Measurements from ENCODE around the gene P3H2. TPM values are rescaled to one million over a fixed set of nuclear protein-coding genes. Genes with fewer than 3 reads are reported as not detected.

The P3H2 gene
- total RNA-seq, 1 experiment from 2014 or later, result 82.2 TPM

DNA sequence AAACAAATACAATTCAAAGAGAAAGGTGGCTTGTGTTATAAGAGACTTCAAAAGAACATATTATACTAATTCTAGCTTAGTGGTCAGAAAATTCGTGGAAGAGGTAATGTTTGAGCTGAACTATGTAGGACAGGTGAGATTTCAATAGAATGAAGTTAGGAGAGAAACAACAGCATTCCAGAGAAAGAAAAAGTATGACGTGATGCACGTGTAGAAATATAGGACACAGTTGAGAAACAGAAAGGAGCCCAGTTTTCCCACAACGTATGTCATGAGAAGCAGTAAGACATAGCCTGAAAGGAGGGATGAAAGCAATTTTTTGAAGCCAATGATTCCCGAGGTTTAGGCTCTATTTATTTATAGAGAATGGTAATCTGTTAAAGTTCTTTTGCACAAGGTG, 18.7 kb upstream of the P3H2 start:
- Histone ChIP-seq H3K27me3 (ENCODE audit: control insufficient read depth, insufficient read depth, low read length) (no peaks in the 10 kb centered on the region), H3K4me1 (ENCODE audit: control insufficient read depth, insufficient read depth, low read length) (no peaks in the 10 kb centered on the region; the same call in 1 of the 2 replicates), H3K36me3 (ENCODE audit: control insufficient read depth, insufficient read depth, low read length) (no peaks in the 10 kb centered on the region; the same call in 1 of the 2 replicates), H3K27ac (ENCODE audit: low read length) (no peak overlapping the region), H3K4me3 (ENCODE audit: low read depth in 2 of 2, low read length in 2 of 2) (no peak overlapping the region), H3K9me3 (ENCODE audit: control insufficient read depth, insufficient read depth, low read depth, low read length) (no peaks in the 10 kb centered on the region)
- CTCF ChIA-PET, result interaction anchor here (0.6 kb wide), 1 partner anchor 245 kb away, joined by 3 read pairs; no protein-coding TSS in a partner anchor
- no TSS peak for BruUV-seq (replicated peaks)
- in situ Hi-C loops (cut with HindIII; ENCODE audit: low pct_unique_long_range_greater_than_20kb, low sequenced_read_pairs) (no loop called here), intact Hi-C loops (cut with micrococcal nuclease; ENCODE audit: unreplicated experiment) (no loop called here)
- DNase-seq (ENCODE audit: low read depth, low spot score) (no peak), ATAC-seq (0 out of 2 replicates have a peak, but pooled peaks have one; percentile 30)
- POLR2A ChIA-PET, result interaction anchor here (0.6 kb wide), 1 partner anchor 106 kb away, joined by 3 read pairs; no protein-coding TSS in a partner anchor
- TF ChIP-seq SIN3A (IDR thresholded peaks at IDR 0.05; ENCODE audit: borderline replicate concordance, insufficient read depth, low read depth, low read length) (no peak), TCF7L2 (IDR thresholded peaks at IDR 0.05; ENCODE audit: low read depth, low read length) (no peak), POLR2AphosphoS5 (IDR thresholded peaks at IDR 0.05; ENCODE audit: low read depth, low read length) (no peak)
- TF ChIP-seq, protein P1, sequence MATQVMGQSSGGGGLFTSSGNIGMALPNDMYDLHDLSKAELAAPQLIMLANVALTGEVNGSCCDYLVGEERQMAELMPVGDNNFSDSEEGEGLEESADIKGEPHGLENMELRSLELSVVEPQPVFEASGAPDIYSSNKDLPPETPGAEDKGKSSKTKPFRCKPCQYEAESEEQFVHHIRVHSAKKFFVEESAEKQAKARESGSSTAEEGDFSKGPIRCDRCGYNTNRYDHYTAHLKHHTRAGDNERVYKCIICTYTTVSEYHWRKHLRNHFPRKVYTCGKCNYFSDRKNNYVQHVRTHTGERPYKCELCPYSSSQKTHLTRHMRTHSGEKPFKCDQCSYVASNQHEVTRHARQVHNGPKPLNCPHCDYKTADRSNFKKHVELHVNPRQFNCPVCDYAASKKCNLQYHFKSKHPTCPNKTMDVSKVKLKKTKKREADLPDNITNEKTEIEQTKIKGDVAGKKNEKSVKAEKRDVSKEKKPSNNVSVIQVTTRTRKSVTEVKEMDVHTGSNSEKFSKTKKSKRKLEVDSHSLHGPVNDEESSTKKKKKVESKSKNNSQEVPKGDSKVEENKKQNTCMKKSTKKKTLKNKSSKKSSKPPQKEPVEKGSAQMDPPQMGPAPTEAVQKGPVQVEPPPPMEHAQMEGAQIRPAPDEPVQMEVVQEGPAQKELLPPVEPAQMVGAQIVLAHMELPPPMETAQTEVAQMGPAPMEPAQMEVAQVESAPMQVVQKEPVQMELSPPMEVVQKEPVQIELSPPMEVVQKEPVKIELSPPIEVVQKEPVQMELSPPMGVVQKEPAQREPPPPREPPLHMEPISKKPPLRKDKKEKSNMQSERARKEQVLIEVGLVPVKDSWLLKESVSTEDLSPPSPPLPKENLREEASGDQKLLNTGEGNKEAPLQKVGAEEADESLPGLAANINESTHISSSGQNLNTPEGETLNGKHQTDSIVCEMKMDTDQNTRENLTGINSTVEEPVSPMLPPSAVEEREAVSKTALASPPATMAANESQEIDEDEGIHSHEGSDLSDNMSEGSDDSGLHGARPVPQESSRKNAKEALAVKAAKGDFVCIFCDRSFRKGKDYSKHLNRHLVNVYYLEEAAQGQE (IDR thresholded peaks at IDR 0.05; ENCODE audit: insufficient read depth in 1 of 2, low read depth in 2 of 2, low read length in 1 of 2), result no peak
- TF ChIP-seq, protein P2, sequence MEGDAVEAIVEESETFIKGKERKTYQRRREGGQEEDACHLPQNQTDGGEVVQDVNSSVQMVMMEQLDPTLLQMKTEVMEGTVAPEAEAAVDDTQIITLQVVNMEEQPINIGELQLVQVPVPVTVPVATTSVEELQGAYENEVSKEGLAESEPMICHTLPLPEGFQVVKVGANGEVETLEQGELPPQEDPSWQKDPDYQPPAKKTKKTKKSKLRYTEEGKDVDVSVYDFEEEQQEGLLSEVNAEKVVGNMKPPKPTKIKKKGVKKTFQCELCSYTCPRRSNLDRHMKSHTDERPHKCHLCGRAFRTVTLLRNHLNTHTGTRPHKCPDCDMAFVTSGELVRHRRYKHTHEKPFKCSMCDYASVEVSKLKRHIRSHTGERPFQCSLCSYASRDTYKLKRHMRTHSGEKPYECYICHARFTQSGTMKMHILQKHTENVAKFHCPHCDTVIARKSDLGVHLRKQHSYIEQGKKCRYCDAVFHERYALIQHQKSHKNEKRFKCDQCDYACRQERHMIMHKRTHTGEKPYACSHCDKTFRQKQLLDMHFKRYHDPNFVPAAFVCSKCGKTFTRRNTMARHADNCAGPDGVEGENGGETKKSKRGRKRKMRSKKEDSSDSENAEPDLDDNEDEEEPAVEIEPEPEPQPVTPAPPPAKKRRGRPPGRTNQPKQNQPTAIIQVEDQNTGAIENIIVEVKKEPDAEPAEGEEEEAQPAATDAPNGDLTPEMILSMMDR (IDR thresholded peaks at IDR 0.05), result no peak

DNA sequence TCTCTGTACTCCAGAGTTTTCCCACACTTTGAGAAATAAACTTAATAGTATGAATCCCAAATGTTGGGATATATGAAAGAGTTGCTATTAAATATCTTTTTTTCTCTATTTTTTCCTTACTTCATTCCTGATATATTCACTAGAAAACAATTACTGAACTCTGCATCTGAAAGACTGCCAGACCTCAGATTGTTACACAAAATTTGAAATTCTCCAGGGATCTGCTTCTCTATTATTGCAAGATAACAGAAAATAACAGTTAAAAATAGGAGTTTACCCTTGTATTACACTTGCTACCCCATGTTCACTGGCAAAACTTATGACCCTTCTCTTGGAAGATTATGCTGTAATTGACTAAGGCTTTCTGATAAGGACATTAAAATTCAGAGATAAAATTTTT, 11.7 kb upstream of the P3H2 start:
- TF ChIP-seq POLR2AphosphoS5 (IDR thresholded peaks at IDR 0.05; ENCODE audit: low read depth, low read length), result no peak
- TF ChIP-seq TCF7L2 (IDR thresholded peaks at IDR 0.05; ENCODE audit: low read depth, low read length), result no peak
- no peak for TF ChIP-seq SIN3A (IDR thresholded peaks at IDR 0.05; ENCODE audit: borderline replicate concordance, insufficient read depth, low read depth, low read length)
- TF ChIP-seq, protein P2 (IDR thresholded peaks at IDR 0.05), result no peak
- TF ChIP-seq, protein P1 (IDR thresholded peaks at IDR 0.05; ENCODE audit: insufficient read depth in 1 of 2, low read depth in 2 of 2, low read length in 1 of 2), result no peak
- H3K36me3 ChIP-seq (ENCODE audit: control insufficient read depth, insufficient read depth, low read length), result no peaks in the 10 kb centered on the region
- H3K4me1 ChIP-seq (ENCODE audit: control insufficient read depth, insufficient read depth, low read length), result no peaks in the 10 kb centered on the region
- DNase-seq (ENCODE audit: low read depth, low spot score) (no peak), ATAC-seq (no peak)
- CTCF ChIA-PET, result no interaction called here
- no peaks in the 10 kb centered on the region for H3K9me3 ChIP-seq (ENCODE audit: control insufficient read depth, insufficient read depth, low read depth, low read length)
- H3K27ac ChIP-seq (ENCODE audit: low read length), result no peak overlapping the region
- no TSS peak for BruUV-seq (replicated peaks)
- H3K27me3 ChIP-seq (ENCODE audit: control insufficient read depth, insufficient read depth, low read length), result no peaks in the 10 kb centered on the region
- intact Hi-C loops (cut with micrococcal nuclease; ENCODE audit: unreplicated experiment) (no loop called here), in situ Hi-C loops (cut with HindIII; ENCODE audit: low pct_unique_long_range_greater_than_20kb, low sequenced_read_pairs) (no loop called here)
- H3K4me3 ChIP-seq (ENCODE audit: low read depth in 2 of 2, low read length in 2 of 2), result no peak overlapping the region
- POLR2A ChIA-PET, result interaction anchor here (0.7 kb wide), 1 partner anchor 43 kb away, joined by 5 read pairs; no protein-coding TSS in a partner anchor

Measured in Panc1 (cell line).